Stimulated activated naive CD8-positive, alpha-beta T cell treated with anti-CD3 and anti-CD28 coated beads, Interleukin-15, amount 100 ng/mL, for 72 hours (primary cell): ENCODE measurements around the gene ENPP7.
A peak's percentile ranks its signal among the peaks of the same experiment; 100 is the strongest.

Experiments
- ATAC-seq: fragments of 150-1000 bp; cut with Tn5 transposase; 2 replicates; pipeline ENCODE4 v1.10.0; 2021; ENCODE audit warnings: mild to moderate bottlenecking, moderate library complexity
- DNase-seq, 2 donors: peaks; one replicate each; pipeline ENCODE4 v3.0.0; 2021 to 2022
- H3K27ac Mint-ChIP-seq, 2 donors: one replicate each; pipeline ENCODE4 v1.8.0; 2022; ENCODE audit warnings: mild to moderate bottlenecking in 2 of 2, mixed read lengths in 2 of 2, moderate library complexity in 2 of 2
- H3K27me3 Mint-ChIP-seq: one replicate; pipeline ENCODE4 v1.8.0; 2022; ENCODE audit warnings: mixed read lengths
- H3K4me1 Mint-ChIP-seq: one replicate; pipeline ENCODE4 v1.8.0; 2022; ENCODE audit warnings: mild to moderate bottlenecking, mixed read lengths
- H3K4me3 Mint-ChIP-seq, 2 donors: one replicate each; pipeline ENCODE4 v1.8.0; 2022; ENCODE audit warnings: mild to moderate bottlenecking in 2 of 2, mixed read lengths in 2 of 2, moderate library complexity in 1 of 2
- H3K9me3 Mint-ChIP-seq, 2 donors: one replicate each; pipeline ENCODE4 v1.8.0; 2022; ENCODE audit warnings: mixed read lengths in 2 of 2

Gene ENPP7

GRCh38 chr17:79696610-79696982, 34.1 kb upstream of the ENPP7 start:
- H3K9me3 Mint-ChIP-seq: no peaks in the 10 kb centered on the region
- H3K27ac Mint-ChIP-seq: no peak overlapping the region
- peaks cover 41% of the 10 kb centered on the region for H3K4me1 Mint-ChIP-seq
- DNase-seq: no peak
- ATAC-seq: no peak
- H3K27me3 Mint-ChIP-seq: peaks cover 69% of the 10 kb centered on the region
- no peak overlapping the region for H3K4me3 Mint-ChIP-seq

DNA sequence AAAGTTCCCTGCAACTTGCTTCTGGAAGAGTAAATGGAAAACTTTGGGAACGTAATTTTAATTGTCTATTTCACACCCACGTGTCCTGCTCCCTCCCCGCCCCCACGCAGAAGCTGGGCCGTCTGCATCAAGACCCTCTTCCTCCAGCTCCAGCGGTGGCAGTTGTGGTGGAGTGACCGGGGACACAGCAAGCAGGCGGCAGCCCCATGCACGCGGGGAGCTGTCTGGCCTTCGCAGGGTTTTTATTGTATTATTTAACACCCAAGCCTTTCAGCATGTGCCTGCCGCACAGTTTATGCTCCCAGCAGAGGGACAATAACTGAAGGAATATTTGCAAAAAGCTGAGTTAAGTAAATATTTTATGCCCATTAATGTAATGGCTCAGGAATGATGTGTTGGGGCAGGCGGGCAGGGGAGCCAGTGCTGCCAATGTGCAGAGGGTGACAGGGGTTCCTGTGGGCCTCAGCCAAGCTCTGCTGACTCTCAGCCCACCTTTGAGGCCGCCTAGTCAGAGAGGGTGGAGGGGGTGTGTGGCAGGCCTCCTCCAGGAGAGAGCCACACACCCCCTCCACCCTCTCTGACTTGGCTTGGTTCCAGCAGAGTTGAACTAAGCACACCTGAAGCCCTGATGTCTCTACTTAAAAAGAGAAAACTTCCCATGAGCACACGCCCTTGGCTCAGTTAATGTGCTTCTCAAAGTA, 32.4 kb upstream of the ENPP7 start:
- Mint-ChIP-seq H3K27me3 (peaks cover 66% of the 10 kb centered on the region), H3K4me1 (peaks cover 41% of the 10 kb centered on the region), H3K9me3 (no peaks in the 10 kb centered on the region), H3K27ac (no peak overlapping the region), H3K4me3 (no peak overlapping the region)
- no peak for DNase-seq
- no peak for ATAC-seq

DNA sequence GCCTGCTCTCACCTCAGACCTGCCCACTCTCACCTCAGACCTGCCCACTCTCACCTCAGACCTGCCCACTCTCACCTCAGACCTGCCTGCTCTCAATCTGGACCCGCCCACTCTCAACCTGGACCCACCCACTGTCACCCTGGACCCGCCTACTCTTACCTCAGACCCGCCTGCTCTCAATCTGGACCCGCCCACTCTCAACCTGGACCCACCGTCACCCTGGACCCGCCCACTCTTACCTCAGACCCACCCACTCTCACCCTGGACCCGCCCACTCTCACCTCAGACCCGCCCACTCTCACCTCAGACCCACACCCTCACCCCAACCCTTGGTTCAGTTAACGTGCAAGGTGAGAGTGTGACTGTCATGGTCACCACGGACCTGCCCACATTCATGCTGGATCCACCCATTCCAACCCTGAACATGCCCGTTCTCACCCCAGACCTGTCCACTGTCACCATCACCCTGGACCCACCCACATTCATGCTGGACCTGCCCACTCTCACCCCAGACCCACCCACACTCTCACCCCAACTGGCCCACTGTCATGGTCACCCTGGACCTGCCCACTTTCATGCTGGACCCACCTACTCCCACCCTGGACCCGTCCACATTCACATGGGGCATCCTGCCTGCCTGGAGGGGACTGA, 31.2 kb upstream of the ENPP7 start:
- Mint-ChIP-seq H3K27ac (peak overlapping the region in 1 of 2 donors; percentile 48), H3K27me3 (peaks cover 65% of the 10 kb centered on the region), H3K4me1 (peaks cover 41% of the 10 kb centered on the region), H3K4me3 (no peak overlapping the region), H3K9me3 (no peaks in the 10 kb centered on the region)
- DNase-seq (no peak), ATAC-seq (no peak)

DNA sequence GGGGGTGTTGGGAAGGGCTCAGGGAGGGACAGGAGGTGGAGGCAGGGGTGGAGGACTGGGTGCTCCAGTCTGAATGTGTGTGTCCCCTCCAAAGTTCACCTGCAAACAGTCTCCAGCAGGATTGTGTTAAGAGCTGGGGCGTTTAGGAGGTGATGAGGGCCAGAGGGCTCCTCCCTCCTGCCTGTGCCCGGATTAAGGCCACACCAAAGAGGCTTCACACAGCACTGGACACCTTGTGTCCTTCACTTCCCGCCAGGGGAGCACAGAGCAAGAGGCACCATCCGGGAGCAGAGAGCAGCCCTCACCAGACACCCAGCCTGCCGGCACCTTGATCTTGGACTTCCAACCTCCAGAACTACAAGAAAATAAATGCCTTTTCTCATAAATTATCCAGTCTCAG, 30.2 kb upstream of the ENPP7 start:
- H3K4me3 Mint-ChIP-seq: no peak overlapping the region
- H3K27ac Mint-ChIP-seq: no peak overlapping the region
- DNase-seq (no peak), ATAC-seq (no peak)
- no peaks in the 10 kb centered on the region for H3K9me3 Mint-ChIP-seq
- H3K27me3 Mint-ChIP-seq: peaks cover 54% of the 10 kb centered on the region
- peaks cover 39% of the 10 kb centered on the region for H3K4me1 Mint-ChIP-seq

DNA sequence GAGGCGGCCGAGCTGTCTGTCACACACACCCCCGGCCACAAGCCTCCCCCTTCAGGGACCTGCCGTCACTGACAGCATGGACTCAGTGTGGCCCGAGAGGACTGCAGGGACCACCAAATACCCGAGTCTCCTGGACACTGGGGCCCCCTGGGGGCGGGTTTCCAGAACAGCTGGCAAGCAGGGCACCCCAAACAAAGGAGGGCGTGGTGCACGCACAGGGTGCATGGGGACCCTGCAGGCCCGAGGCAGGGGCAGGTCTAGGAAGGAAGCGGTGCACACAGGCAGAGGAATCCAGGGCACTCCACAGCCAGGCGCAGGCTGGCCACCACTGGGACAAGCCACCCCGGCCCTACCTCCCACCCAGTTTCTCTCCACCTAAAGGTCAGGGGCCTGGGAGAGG, 28.7 kb upstream of the ENPP7 start:
- no peak for DNase-seq
- H3K9me3 Mint-ChIP-seq: no peaks in the 10 kb centered on the region
- no peak overlapping the region for H3K27ac Mint-ChIP-seq
- peak; percentile 22 for ATAC-seq
- H3K4me1 Mint-ChIP-seq: peaks cover 24% of the 10 kb centered on the region
- H3K27me3 Mint-ChIP-seq: peaks cover 40% of the 10 kb centered on the region
- no peak overlapping the region for H3K4me3 Mint-ChIP-seq

DNA sequence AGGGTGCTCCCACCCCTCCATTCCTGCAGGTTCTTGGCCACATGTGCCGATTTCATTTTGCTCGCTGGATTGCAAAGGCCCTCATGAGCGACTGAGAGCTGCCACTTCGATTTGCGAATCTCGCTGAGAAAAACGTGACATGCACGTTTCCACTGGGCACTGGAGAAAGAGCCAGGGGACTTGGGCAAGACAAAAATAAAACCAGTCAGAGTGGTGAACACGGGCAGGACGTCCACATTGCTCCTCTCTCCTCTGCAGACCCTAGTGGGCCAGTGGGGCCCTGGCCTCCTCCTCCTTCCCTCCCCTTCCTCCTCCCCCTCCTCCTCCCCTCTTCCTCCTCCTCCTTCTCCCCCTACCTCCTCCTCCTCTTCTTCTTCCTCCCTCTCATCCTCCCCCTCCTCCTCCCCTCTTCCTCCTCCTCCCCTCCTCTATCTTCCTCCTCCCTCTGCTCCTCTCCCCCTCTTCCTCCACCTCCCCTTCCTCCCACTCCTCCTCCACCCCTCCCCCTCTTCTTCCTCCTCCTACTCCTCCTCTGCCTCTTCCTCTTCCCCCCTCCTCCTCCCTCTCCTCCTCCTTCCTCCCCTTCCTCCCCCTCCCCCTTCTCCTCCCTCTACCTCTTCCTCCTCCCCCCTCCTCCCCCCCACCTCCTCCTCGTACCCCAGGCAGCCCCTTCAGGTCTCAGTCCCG, 28.1 kb upstream of the ENPP7 start:
- Mint-ChIP-seq H3K27ac (no peak overlapping the region), H3K27me3 (peaks cover 39% of the 10 kb centered on the region), H3K9me3 (no peaks in the 10 kb centered on the region), H3K4me1 (peaks cover 18% of the 10 kb centered on the region), H3K4me3 (no peak overlapping the region)
- DNase-seq: no peak
- ATAC-seq: no peak

DNA sequence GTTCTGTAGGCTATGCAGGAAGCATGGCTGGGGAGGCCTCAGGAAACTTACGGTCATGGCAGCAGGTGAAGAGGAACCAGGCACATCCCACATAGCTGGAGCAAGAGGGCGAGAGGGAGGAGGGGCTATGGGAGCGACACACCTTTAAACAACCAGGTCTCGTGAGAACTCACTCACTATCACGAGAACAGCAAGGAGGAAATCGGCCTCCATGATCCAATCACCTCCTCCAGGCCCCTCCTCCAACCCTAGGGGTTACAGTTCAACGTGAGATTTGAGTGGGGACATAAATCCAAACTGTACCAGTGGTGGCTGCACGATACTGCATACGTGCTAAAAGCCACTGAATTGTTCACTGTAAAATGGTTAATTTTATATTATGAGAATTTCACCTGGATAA, 26.1 kb upstream of the ENPP7 start:
- H3K4me1 Mint-ChIP-seq: peaks cover 13% of the 10 kb centered on the region
- peaks cover 35% of the 10 kb centered on the region for H3K27me3 Mint-ChIP-seq
- no peak overlapping the region for H3K4me3 Mint-ChIP-seq
- no peaks in the 10 kb centered on the region for H3K9me3 Mint-ChIP-seq
- no peak overlapping the region for H3K27ac Mint-ChIP-seq
- ATAC-seq: no peak
- no peak for DNase-seq

DNA sequence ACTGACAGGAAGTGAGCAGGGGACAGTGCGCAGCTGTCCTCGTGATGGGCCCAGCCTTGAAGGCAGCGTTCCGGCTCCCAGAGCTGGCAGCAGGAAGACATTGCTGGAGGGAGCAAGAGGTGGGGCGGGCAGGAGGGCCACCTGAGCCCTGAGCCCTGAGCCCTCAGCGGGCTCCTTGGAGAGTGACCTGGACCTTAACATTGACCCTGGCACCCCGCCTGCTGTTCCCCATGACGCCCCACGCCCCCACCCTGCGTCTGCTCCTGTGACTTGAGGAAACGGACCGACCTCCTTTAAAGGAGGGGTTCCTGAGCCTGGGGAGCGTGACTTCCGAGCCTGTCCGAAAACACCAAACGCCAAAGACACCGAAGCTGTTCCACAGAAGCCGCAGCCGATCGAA, 25.1 kb upstream of the ENPP7 start:
- Mint-ChIP-seq H3K4me1 (peaks cover 9% of the 10 kb centered on the region), H3K27me3 (peaks cover 25% of the 10 kb centered on the region), H3K27ac (no peak overlapping the region), H3K9me3 (no peaks in the 10 kb centered on the region), H3K4me3 (no peak overlapping the region)
- ATAC-seq (no peak), DNase-seq (no peak)

- H3K9me3 Mint-ChIP-seq: no peaks in the 10 kb centered on the region
- H3K27ac Mint-ChIP-seq: no peak overlapping the region
- H3K4me1 Mint-ChIP-seq: peaks cover 9% of the 10 kb centered on the region
- peaks cover 26% of the 10 kb centered on the region for H3K27me3 Mint-ChIP-seq
- ATAC-seq (peak; percentile 17), DNase-seq (no peak)
- H3K4me3 Mint-ChIP-seq: no peak overlapping the region
Measured at GRCh38 chr17:79706931-79707850, 23.6 kb upstream of the ENPP7 start.

DNA sequence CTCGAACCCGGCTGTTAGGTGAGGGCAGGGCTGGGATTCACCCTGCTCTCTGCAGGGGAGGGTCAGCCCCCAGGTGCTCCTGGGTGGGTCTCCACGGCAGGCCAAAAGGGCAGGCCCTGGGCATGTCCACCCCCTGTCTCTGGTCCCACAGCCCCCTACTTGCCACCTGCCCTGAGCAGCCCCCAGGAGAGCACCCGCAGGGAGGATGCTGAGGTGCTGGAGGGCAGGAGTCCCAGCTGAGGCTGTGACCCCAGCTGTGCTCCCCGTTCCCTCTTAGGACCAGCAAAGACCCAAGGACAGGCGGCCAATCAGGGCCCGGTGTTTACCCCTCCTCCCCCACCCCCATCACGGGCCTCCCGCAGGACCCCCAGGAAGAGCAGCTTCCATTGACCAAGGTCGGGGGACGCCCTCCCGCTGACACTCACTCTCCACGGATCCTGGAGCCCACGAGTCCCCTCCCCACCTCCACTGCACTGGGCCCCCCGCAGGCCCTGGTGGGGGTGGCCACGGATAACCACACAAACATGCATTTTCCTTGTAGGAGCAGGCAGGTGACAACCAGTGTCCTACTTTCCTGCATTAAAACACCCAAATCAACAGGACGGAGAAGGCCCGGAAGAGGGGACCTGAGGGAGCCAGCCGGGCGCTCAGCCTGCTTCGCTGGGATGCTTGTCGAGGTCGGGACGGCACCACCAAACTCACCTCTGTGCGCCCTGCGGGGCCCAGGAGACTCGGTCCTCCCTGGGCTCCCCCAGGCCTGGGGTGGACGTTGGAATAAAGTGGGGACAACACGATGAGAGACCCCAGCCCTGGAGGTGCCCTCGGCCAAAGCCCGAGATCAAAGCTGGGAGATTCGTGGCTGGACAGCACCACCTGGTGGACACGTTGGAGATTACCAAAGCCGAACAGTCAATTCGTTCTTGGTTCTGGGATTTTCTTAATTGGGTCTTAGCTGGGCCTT, 22.5 kb upstream of the ENPP7 start:
- Mint-ChIP-seq H3K9me3 (no peaks in the 10 kb centered on the region), H3K27ac (no peak overlapping the region), H3K4me3 (peak overlapping the region in 1 of 2 donors; percentile 71), H3K4me1 (peaks cover 9% of the 10 kb centered on the region), H3K27me3 (peaks cover 26% of the 10 kb centered on the region)
- ATAC-seq (peak; percentile 61), DNase-seq (peak; percentile 60 to 67)

GRCh38 chr17:79711715-79712305, 18.9 kb upstream of the ENPP7 start:
- ATAC-seq: no peak
- no peak overlapping the region for H3K27ac Mint-ChIP-seq
- peaks cover 48% of the 10 kb centered on the region for H3K27me3 Mint-ChIP-seq
- no peak for DNase-seq
- H3K4me1 Mint-ChIP-seq: peaks cover 9% of the 10 kb centered on the region
- H3K9me3 Mint-ChIP-seq: no peaks in the 10 kb centered on the region
- H3K4me3 Mint-ChIP-seq: no peak overlapping the region

- DNase-seq: no peak
- Mint-ChIP-seq H3K9me3 (no peaks in the 10 kb centered on the region), H3K27me3 (peaks cover 35% of the 10 kb centered on the region), H3K4me3 (no peak overlapping the region), H3K4me1 (peaks cover 3% of the 10 kb centered on the region), H3K27ac (no peak overlapping the region)
- no peak for ATAC-seq
Measured at GRCh38 chr17:79713391-79713790, 17.4 kb upstream of the ENPP7 start.

DNA sequence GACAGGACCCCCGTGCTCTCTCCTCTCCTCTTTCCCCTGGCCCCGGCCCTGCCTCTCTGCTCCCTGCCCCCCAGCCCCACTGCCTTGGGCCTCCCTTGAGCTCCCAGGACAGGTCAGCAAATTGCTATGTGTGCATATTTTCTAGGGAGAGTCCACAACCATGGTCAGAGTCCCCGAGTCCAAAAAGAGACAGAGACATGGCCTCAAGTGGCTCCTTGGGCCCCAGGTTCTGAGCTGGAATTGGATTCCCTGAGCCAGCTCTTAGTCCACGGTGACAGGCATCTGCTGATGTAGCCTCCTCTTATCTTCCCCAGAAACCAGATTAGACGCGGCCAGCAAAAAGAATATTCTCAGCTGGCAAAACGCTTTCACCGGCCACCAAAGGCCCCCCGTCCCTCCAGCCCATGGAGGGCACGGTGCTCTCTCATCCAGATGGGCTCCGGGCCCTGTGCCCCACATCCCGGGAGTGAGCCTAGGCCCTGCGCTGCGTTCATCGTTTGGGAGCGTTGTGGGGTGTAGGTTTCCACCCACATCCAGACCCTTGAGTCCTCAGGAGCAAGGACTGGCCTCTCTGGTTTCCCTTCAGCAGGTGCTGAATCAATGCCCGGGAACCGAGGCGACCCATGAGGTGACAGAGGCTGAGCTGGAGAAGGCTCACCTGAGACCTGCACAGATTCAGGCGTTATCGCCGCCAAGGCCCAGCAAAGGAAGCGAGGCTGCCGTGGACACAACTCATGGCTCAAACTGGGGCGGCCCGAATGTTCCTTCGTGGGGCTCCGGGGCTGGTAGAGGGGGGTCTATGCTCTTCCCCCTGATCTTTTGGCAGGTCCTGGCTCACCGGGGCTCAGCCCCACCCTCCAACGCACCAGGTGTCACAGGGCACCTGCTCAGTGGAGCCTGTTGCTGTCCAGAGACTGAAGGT, 16.3 kb upstream of the ENPP7 start:
- no peak for ATAC-seq
- Mint-ChIP-seq H3K27ac (no peak overlapping the region), H3K4me1 (no peaks in the 10 kb centered on the region), H3K4me3 (no peak overlapping the region), H3K9me3 (no peaks in the 10 kb centered on the region), H3K27me3 (peaks cover 30% of the 10 kb centered on the region)
- DNase-seq: no peak
